Measurements from ENCODE around the gene PBX4. TPM values are rescaled to one million over a fixed set of nuclear protein-coding genes. Genes with fewer than 3 reads are reported as not detected.

The PBX4 gene
- total RNA-seq, 1 donor from 2014 or later, result 0.82 TPM

GRCh38 chr19:19588546-19588945 is 29.9 kb downstream of the PBX4 start:
- no peaks in the 10 kb centered on the region for H3K36me3 Mint-ChIP-seq (ENCODE audit: low read depth, unreplicated experiment)
- no peaks in the 10 kb centered on the region for H3K4me1 Mint-ChIP-seq (ENCODE audit: unreplicated experiment)
- TF ChIP-seq CTCF (IDR thresholded peaks at IDR 0.05; ENCODE audit: unreplicated experiment), result no peak
- H3K4me3 Mint-ChIP-seq (ENCODE audit: unreplicated experiment), result no peak overlapping the region
- no peaks in the 10 kb centered on the region for H3K9me3 Mint-ChIP-seq (ENCODE audit: unreplicated experiment)
- peaks cover 4% of the 10 kb centered on the region for H3K27me3 Mint-ChIP-seq (ENCODE audit: unreplicated experiment)
- DNase-seq (ENCODE audit: low spot score), result no peak
- no peak overlapping the region for H3K27ac Mint-ChIP-seq (ENCODE audit: unreplicated experiment)

GRCh38 chr19:19587771-19588170 is 30.7 kb downstream of the PBX4 start:
- no peaks in the 10 kb centered on the region for H3K36me3 Mint-ChIP-seq (ENCODE audit: low read depth, unreplicated experiment)
- H3K4me1 Mint-ChIP-seq (ENCODE audit: unreplicated experiment), result no peaks in the 10 kb centered on the region
- no peak overlapping the region for H3K27ac Mint-ChIP-seq (ENCODE audit: unreplicated experiment)
- TF ChIP-seq CTCF (IDR thresholded peaks at IDR 0.05; ENCODE audit: unreplicated experiment), result no peak
- DNase-seq (ENCODE audit: low spot score), result no peak
- no peaks in the 10 kb centered on the region for H3K9me3 Mint-ChIP-seq (ENCODE audit: unreplicated experiment)
- peaks cover 5% of the 10 kb centered on the region for H3K27me3 Mint-ChIP-seq (ENCODE audit: unreplicated experiment)
- H3K4me3 Mint-ChIP-seq (ENCODE audit: unreplicated experiment), result no peak overlapping the region

- H3K4me1 Mint-ChIP-seq (ENCODE audit: unreplicated experiment), result no peaks in the 10 kb centered on the region
- no peaks in the 10 kb centered on the region for H3K9me3 Mint-ChIP-seq (ENCODE audit: unreplicated experiment)
- TF ChIP-seq CTCF (IDR thresholded peaks at IDR 0.05; ENCODE audit: unreplicated experiment), result no peak
- peaks cover 7% of the 10 kb centered on the region for H3K27me3 Mint-ChIP-seq (ENCODE audit: unreplicated experiment)
- DNase-seq (ENCODE audit: low spot score), result no peak
- H3K36me3 Mint-ChIP-seq (ENCODE audit: low read depth, unreplicated experiment), result no peaks in the 10 kb centered on the region
- H3K4me3 Mint-ChIP-seq (ENCODE audit: unreplicated experiment), result no peak overlapping the region
- no peak overlapping the region for H3K27ac Mint-ChIP-seq (ENCODE audit: unreplicated experiment)
Measured at GRCh38 chr19:19584356-19584755, 34.1 kb downstream of the PBX4 start.

GRCh38 chr19:19582471-19582870 is 36.0 kb downstream of the PBX4 start:
- DNase-seq (ENCODE audit: low spot score), result no peak
- no peaks in the 10 kb centered on the region for H3K4me1 Mint-ChIP-seq (ENCODE audit: unreplicated experiment)
- H3K27ac Mint-ChIP-seq (ENCODE audit: unreplicated experiment), result no peak overlapping the region
- peaks cover 7% of the 10 kb centered on the region for H3K27me3 Mint-ChIP-seq (ENCODE audit: unreplicated experiment)
- H3K36me3 Mint-ChIP-seq (ENCODE audit: low read depth, unreplicated experiment), result no peaks in the 10 kb centered on the region
- H3K4me3 Mint-ChIP-seq (ENCODE audit: unreplicated experiment), result no peak overlapping the region
- H3K9me3 Mint-ChIP-seq (ENCODE audit: unreplicated experiment), result no peaks in the 10 kb centered on the region
- TF ChIP-seq CTCF (IDR thresholded peaks at IDR 0.05; ENCODE audit: unreplicated experiment), result no peak

GRCh38 chr19:19581391-19581790 is 37.1 kb downstream of the PBX4 start:
- Mint-ChIP-seq H3K27me3 (ENCODE audit: unreplicated experiment) (peaks cover 7% of the 10 kb centered on the region), H3K36me3 (ENCODE audit: low read depth, unreplicated experiment) (no peaks in the 10 kb centered on the region), H3K27ac (ENCODE audit: unreplicated experiment) (no peak overlapping the region), H3K4me1 (ENCODE audit: unreplicated experiment) (no peaks in the 10 kb centered on the region), H3K9me3 (ENCODE audit: unreplicated experiment) (no peaks in the 10 kb centered on the region), H3K4me3 (ENCODE audit: unreplicated experiment) (no peak overlapping the region)
- DNase-seq (ENCODE audit: low spot score), result no peak
- no peak for TF ChIP-seq CTCF (IDR thresholded peaks at IDR 0.05; ENCODE audit: unreplicated experiment)

All from endothelial cell (in vitro differentiated cells).